GM21529 (cell line): ENCODE data around the gene NDUFAF4.

ENCODE experiments used
- ATAC-seq: cut with Tn5 transposase; IDR thresholded peaks from one replicate; pipeline ENCODE4 v1.9.1; 2021; ENCODE audit not compliant: unreplicated experiment

The NDUFAF4 gene

GRCh38 chr6:96899451-96899998 lies 1.8 kb upstream of the NDUFAF4 start:
- ATAC-seq = no peak

DNA sequence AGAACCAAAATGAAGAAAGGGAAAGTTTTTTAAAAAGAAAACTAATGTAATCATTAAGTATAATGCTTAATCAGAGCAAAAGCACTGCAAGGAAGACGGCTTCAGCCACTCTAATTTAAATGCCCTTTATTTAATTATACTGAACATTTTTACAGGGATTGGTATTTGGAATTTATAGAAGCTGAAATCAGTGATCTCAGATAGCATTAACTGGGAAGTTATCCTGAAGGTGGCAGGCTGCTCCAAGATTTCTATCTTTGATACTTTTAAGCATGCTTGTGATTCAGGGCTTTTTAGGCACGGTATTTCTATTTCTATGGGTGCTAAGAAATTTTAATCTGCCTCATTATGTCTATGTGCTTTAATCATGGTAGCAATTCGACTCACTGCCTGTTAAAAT lies 1.3 kb upstream of the NDUFAF4 start:
- ATAC-seq = no peak

DNA sequence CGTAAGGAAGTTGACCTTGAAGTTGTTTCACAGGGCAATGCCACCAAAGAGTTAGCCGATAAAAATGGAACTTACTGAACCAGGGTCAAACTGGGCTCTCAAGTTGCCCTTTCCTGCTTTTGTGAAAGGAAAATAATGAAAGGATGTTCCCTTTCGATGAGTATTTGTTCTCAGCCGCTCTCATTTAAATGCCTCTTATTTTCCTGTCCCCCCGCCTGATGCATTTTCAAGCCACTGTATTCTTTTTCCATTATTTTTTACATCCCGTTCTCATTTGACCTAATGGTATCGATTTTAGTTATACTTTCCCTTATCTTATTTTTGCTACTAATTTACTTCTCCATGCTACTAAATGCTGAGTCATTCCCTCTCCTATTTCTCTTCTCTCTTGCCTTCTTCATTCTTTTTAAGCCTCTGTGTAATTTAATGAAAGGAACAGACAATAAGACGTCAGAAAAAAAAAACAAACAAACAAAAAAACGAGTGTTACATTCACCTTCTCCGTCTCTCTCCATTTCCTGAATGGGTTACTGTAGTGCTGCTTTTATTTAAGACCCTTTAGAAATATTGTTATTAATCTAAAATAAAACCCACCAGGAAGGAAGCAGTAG lies 655 bp upstream of the NDUFAF4 start:
- no peak for ATAC-seq

GRCh38 chr6:96889146-96889545 lies 8.5 kb downstream of the NDUFAF4 start:
- no peak for ATAC-seq

DNA sequence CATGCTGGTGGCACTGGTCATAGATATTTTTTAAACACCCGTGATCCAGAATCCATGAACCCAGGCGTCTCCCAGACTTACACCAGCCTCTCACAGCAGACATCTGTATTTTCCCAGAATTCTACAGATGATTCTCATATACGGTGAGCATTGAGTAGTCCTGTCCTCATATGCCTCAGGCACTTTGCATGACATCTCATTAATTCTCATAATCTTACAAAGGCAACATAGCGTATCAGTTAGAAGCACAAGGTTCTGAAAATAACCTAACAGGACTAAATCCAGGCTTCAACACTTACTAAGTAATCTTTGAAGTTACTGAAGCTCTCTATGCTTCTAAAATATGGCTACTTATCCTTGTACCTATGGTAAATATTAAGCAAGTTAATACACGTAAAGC lies 8.9 kb downstream of the NDUFAF4 start:
- no peak for ATAC-seq

GRCh38 chr6:96886519-96886918 lies 11.2 kb downstream of the NDUFAF4 start:
- ATAC-seq = no peak

DNA sequence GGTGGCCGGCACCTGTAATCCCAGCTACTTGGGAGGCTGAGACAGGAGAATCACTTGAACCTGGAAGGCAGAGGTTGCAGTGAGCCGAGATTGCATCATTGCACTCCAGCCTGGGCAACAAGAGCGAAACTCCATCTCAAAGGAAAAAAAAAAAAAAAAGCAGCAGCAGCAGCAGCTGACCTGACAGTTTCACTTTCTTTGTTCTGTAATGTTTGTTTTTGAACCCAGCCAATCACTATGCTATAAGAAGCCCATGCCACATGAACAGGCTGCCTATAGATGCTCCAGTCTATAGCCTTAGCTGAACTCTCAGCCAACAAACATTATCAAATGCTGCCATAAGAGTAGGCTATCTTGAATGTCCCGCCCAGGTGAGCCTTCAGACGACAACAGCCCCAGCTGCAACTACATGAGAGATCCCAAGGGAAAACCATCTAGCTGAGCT lies 12.5 kb downstream of the NDUFAF4 start:
- ATAC-seq = peak; percentile 95

- no peak for ATAC-seq
Measured at GRCh38 chr6:96878143-96878542, 19.5 kb downstream of the NDUFAF4 start.

DNA sequence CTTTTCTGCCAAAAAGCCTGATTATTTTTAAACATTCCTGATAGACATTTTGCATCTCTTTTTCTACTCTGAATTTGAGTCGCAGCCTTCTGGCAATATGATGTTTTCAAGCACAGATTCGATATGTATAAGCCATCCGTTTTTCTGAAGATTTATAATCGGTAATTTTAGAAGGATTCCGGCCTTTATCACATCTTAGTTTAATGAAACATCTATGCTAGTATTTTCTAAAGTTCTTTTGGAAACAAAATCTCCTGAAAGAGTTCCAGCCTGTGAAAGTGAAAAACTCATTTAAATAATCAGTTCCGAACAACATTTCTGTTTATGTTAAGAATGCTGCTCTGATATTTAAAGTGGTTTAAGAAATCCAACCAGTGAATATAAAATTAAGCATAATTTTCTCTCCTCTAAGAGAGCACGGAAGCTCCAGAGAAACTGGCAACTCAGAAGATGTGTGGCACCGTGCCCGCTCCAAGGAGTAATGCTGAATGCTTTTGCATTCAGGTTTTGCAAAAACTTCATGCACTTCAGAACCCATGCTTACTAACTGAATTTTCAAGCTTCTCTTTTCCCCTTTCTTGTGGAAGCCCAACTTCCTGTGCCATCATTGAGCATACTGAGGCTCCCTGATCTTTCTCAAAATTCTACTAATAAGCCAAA lies 20.7 kb downstream of the NDUFAF4 start:
- no peak for ATAC-seq

GRCh38 chr6:96872976-96873375 lies 24.7 kb downstream of the NDUFAF4 start:
- no peak for ATAC-seq

- no peak for ATAC-seq
Measured at GRCh38 chr6:96865055-96865405, 32.7 kb downstream of the NDUFAF4 start.

DNA sequence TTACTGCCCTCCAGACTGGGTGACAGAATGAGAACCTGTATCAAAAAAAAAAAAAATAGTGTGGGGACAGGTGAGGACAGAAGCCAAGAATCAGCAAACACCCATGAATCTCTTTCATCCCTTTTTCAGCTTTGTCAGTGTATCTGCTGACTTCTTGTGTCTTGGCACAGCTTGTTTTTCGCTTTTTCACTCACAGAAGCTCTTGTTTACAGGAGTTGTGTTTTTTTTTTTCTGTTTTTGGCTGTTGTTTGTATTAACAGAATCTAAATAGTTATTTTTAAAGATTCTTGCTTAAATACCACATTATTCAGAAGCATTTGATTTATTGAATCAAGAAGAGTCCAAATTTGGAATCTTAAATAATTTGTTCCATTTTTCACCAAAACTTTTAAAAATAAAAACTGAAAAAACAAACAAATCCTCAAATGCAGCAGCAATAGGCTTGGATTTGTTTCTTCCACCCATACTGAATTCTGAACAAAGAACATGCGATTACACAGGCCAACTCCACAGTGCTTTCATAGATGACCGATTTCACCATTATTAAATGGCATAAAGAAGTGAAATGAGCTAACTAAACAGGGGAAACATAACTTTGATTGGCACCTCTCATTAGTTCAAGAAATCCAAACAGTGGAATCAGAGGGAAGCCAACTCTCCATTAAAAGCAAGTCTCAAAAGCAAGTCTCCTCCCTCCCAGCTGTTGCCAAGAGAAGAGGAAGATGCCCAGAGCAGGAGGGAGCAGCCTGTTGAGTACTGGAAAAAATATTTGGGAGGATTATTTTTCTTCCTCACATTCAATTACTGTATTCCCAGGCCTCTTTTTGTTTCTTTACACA lies 33.3 kb downstream of the NDUFAF4 start:
- ATAC-seq = no peak

GRCh38 chr6:96862560-96862959 lies 35.1 kb downstream of the NDUFAF4 start:
- ATAC-seq = no peak

GRCh38 chr6:96861588-96861987 lies 36.1 kb downstream of the NDUFAF4 start:
- ATAC-seq = no peak

- no peak for ATAC-seq
Measured at GRCh38 chr6:96856856-96857255, 40.8 kb downstream of the NDUFAF4 start.

DNA sequence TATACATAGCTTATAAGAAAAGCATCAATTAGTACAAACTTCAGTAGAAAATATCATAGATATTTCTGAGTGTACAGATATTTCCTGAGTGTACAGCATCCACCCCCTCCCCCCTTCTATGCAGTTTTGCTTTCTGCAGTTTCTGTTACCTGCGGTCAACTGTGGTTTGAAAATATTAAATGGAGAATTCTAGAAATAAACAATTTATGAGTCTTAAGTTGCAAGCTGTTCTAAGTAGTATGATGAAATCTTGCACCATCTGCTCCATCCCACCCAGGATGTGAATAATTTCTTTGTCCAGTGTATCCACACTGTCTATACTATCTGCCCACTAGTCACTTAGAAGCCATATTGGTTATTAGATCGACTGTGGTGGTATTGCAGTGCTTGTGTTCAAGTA lies 44.6 kb downstream of the NDUFAF4 start:
- ATAC-seq = no peak

DNA sequence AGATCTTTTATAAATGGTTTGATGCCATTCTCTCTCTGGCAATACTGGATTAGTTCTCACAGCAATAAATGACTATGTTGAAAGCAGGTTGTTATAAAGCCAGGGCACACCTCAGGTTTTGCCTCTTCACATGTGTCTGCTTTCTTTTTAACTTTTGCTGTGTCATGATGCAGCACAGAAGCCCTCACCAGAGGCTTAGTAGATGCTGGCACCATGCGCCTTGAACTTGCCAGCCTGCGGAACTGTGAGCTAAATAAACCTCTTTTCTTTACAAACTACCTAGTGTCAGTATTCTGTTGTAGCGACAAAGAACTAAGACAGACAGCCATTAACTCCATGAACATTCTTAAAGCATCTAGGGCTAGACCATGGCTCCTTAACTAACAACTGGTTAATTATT lies 45.1 kb downstream of the NDUFAF4 start:
- ATAC-seq = no peak

GRCh38 chr6:96851858-96852257 lies 45.8 kb downstream of the NDUFAF4 start:
- ATAC-seq = no peak

- ATAC-seq = no peak
Measured at GRCh38 chr6:96849615-96850014, 48.1 kb downstream of the NDUFAF4 start.

DNA sequence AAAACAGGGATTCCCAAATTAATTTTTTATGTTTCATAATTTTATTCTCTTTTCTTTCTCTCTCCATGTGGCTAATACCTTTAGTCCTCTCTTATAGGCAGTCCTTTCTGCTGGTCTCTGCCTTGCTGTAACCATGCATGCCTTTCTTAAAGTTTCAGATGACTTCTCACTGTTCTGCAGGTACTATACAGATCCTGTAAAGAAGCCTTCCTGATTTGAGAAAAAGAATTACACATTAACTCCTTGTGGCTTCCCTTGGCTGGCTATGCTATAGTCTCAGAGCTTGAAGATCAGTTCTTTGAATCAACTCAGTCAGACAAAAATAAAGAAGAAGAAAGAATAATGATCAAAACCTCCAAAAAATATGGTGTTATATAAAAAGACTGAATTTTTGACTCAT lies 53.2 kb downstream of the NDUFAF4 start:
- peak; percentile 45 for ATAC-seq

- no peak for ATAC-seq
Measured at GRCh38 chr6:96841345-96841744, 56.3 kb downstream of the NDUFAF4 start.
